Measurements from ENCODE around the gene DLGAP5.

DLGAP5 gene, protein sequence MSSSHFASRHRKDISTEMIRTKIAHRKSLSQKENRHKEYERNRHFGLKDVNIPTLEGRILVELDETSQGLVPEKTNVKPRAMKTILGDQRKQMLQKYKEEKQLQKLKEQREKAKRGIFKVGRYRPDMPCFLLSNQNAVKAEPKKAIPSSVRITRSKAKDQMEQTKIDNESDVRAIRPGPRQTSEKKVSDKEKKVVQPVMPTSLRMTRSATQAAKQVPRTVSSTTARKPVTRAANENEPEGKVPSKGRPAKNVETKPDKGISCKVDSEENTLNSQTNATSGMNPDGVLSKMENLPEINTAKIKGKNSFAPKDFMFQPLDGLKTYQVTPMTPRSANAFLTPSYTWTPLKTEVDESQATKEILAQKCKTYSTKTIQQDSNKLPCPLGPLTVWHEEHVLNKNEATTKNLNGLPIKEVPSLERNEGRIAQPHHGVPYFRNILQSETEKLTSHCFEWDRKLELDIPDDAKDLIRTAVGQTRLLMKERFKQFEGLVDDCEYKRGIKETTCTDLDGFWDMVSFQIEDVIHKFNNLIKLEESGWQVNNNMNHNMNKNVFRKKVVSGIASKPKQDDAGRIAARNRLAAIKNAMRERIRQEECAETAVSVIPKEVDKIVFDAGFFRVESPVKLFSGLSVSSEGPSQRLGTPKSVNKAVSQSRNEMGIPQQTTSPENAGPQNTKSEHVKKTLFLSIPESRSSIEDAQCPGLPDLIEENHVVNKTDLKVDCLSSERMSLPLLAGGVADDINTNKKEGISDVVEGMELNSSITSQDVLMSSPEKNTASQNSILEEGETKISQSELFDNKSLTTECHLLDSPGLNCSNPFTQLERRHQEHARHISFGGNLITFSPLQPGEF

DNA sequence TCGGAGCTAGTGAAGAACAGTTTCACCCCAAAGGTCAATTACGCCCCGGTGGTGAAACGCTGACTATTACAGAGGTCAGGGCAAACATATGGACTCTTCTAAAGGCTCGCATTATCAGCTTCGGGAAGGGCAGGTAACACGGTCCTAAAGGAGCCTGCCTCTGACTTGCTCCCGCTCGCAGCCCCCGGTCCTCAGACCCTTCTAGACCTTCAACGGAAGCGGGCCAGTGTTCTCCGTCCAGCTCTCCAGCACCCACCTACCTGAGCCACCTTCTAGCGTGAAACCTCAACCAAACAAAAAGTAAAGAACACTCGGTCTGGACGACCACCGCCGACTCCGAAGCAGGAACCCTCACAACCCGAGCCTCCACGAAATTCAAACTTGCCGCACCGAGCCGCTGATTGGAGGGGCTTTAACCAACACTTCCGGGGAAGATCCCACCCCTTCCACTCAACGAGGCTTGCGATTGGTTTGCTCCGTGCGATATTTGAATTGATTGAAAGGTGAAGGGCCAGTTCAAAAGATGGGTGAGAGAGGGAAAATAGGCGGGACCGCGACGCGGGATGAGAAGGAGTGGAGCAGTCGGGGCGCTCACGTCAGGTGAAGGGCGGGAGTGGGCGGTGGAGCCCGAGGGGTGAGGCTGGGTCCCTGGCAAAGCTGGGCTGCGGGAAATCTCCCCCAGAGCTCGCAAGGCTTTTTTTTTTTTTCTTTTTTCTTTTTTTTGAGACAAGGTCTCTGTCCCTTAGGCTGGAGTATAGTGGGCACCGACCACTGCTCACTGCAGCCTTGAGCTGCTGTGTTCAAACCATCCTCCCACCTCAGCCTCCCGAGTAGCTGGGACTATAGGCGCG is at the start of gene DLGAP5:
Gene DLGAP5 (minus strand): TSS at position 383 of the 851 bp plus-strand sequence. CDS start 2,406 bp downstream, outside the sequence.
- peak within 1 kb of the TSS; percentile 60; the same call in 1 of the 2 replicates for H3K27ac ChIP-seq
- TF ChIP-seq CTCF (conservative IDR thresholded peaks at IDR 0.05): no peak

DNA sequence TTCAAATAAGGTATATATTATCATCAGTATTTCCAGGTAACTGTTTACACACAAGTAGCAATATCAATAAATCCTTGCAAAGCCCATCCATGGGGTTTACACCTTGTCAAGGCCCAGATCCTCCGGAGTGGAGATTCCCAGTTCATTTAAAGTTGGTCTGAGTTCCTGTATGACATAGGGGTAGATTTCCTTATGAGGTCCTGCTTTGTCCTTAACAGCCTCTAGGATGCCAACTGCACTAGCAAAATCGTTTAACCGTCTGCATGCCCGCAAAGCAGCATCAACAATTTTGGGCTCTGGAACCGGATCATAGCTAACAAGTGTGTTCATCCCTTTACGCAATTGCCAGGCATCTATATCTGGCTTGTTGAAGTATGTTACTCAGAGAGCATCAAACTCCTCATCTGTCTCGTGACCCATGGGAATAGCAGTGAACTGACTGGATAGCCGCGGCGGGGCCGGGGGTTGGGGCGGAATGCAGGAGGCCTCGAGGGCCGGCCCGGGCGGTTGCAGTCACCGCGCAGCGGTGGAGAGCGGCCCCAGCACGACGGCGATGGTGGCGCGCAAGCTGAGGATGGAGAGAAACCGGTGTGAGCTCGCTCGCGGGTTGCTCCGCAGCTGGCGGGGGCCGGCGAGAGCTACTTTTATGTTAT is 49.3 kb upstream of the DLGAP5 start:
- no peak for TF ChIP-seq CTCF (conservative IDR thresholded peaks at IDR 0.05)
- no peak overlapping the region for H3K27ac ChIP-seq

GRCh38 chr14:55239320-55239719 is 47.9 kb upstream of the DLGAP5 start:
- H3K27ac ChIP-seq: no peak overlapping the region
- TF ChIP-seq CTCF (conservative IDR thresholded peaks at IDR 0.05): no peak

- no peak for TF ChIP-seq CTCF (conservative IDR thresholded peaks at IDR 0.05)
Measured at GRCh38 chr14:55238019-55238680, 46.8 kb upstream of the DLGAP5 start.

DNA sequence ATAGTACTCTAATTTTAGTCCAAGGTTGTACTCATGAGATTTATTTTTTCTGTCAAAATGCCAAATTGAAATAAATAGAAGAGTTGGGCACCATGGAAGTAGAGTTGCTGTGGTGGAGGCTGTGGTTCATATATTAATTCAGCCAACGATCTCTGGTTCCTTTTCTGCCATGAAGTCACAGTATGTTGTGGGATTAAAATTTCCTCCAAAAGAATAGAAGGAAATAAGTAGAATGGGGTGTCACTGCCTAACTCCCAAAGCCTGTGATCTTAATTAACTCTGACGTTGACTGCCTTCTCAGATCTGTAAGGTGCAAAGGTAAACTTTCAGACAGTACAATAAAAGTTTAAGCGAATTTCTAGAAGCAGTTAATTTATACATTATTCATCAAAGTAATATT is 42.2 kb upstream of the DLGAP5 start:
- TF ChIP-seq CTCF (conservative IDR thresholded peaks at IDR 0.05): no peak
- H3K27ac ChIP-seq: no peak overlapping the region

More at GRCh38 chr14:55238019-55238680, 46.8 kb upstream of the DLGAP5 start:
- H3K27ac ChIP-seq: no peak overlapping the region

- no peak for TF ChIP-seq CTCF (conservative IDR thresholded peaks at IDR 0.05)
- H3K27ac ChIP-seq: no peak overlapping the region
Measured at GRCh38 chr14:55228261-55228660, 36.9 kb upstream of the DLGAP5 start.

Measured in VCaP (cell line).